H1 (cell line): ENCODE measurements around the gene DCLK1. TPM values are rescaled to one million over a fixed set of nuclear protein-coding genes. Genes with fewer than 3 reads are reported as not detected.

Experiments
- CTCF ChIA-PET: fragments of 300-600 bp; sonication (Branson Sonifier 250); formaldehyde crosslinking; loops from one replicate; lab custom pipeline; 2021; ENCODE audit not compliant: partially characterized antibody; lab: Charles Lee
- POLR2A ChIA-PET: fragments of 300-600 bp; sonication (Branson Sonifier 250); formaldehyde crosslinking; loops from one replicate; lab custom pipeline; 2021; ENCODE audit warnings: inconsistent platforms; ENCODE audit not compliant: partially characterized antibody; lab: Charles Lee
- DNase-seq, 2 experiments: peaks; one replicate each; pipeline versions ENCODE4 v3.0.0 to v3.0.0-alpha.2; 2010 to 2022; ENCODE audit warnings: low spot score in 2 of 2, low read depth in 1 of 2, mixed read lengths in 1 of 2
- FAIRE-seq: peaks from 2 replicates; lab custom pipeline; 2011; peaks lifted over from hg19 to GRCh38; lab: Jason Lieb, UNC
- H2AFZ ChIP-seq: 2 replicates; pipeline ENCODE4 v1.8.1; 2012; ENCODE audit warnings: low read length, inconsistent platforms
- H2AK5ac ChIP-seq: 2 replicates; pipeline ENCODE4 v1.6.1; 2013; ENCODE audit warnings: low read depth, low read length
- H2BK120ac ChIP-seq: replicated peaks from 2 replicates; pipeline ENCODE3; 2013; ENCODE audit warnings: low read depth, low read length, inconsistent platforms
- H2BK12ac ChIP-seq: 2 replicates; pipeline ENCODE4 v1.6.1; 2013; ENCODE audit warnings: low read depth, low read length
- H2BK15ac ChIP-seq: 2 replicates; pipeline ENCODE4 v1.6.1; 2013; ENCODE audit warnings: low read length
- H2BK20ac ChIP-seq: 2 replicates; pipeline ENCODE4 v1.6.1; 2013; ENCODE audit warnings: low read length
- H2BK5ac ChIP-seq: 2 replicates; pipeline ENCODE4 v1.6.1; 2013; ENCODE audit warnings: low read depth, low read length
- H3K14ac ChIP-seq: 2 replicates; pipeline ENCODE4 v1.6.1; 2013; ENCODE audit warnings: inconsistent platforms; ENCODE audit not compliant: insufficient read length
- H3K18ac ChIP-seq: 2 replicates; pipeline ENCODE4 v1.6.1; 2013; ENCODE audit warnings: low read length; ENCODE audit errors: extremely low read depth
- H3K23ac ChIP-seq: 2 replicates; pipeline ENCODE4 v1.6.1; 2013; ENCODE audit warnings: inconsistent platforms; ENCODE audit not compliant: insufficient read length
- H3K23me2 ChIP-seq: 2 replicates; pipeline ENCODE4 v1.6.1; 2013; ENCODE audit warnings: low read depth, low read length
- H3K27ac ChIP-seq: 2 replicates; pipeline ENCODE4 v1.6.1; 2011; ENCODE audit warnings: low read depth, low read length, inconsistent platforms
- H3K27me3 ChIP-seq, 4 experiments: replicated peaks in 1 of 4; 1 replicate in 1 of 4; 2 replicates in 3 of 4; pipeline versions ENCODE4 v1.6.1 to v1.8.1; 2011 to 2013; ENCODE audit warnings: low read length in 3 of 4, mild to moderate bottlenecking in 3 of 4, inconsistent platforms in 2 of 4, mixed read lengths in 2 of 4, moderate library complexity in 1 of 4; ENCODE audit not compliant: control insufficient read depth in 3 of 4, insufficient read depth in 3 of 4; ENCODE audit errors: extremely low read depth in 1 of 4
- H3K36me3 ChIP-seq, 4 experiments: 2 replicates each; pipeline versions ENCODE4 v1.6.1 to v1.8.1; 2011 to 2013; ENCODE audit warnings: mild to moderate bottlenecking in 4 of 4, low read length in 3 of 4, moderate library complexity in 2 of 4, control low read depth in 1 of 4, inconsistent platforms in 1 of 4; ENCODE audit not compliant: insufficient read depth in 4 of 4, control insufficient read depth in 2 of 4
- H3K4ac ChIP-seq: replicated peaks from 2 replicates; pipeline ENCODE3; 2013; ENCODE audit warnings: low read length, low read depth, mixed read lengths, inconsistent platforms; ENCODE audit not compliant: insufficient read length
- H3K4me1 ChIP-seq, 4 experiments: replicated peaks in 1 of 4; 1 replicate in 1 of 4; 2 replicates in 3 of 4; pipeline versions ENCODE4 v1.6.1 to v1.8.1; 2011 to 2013; ENCODE audit warnings: low read length in 3 of 4, inconsistent platforms in 2 of 4, mixed read lengths in 1 of 4; ENCODE audit not compliant: insufficient read depth in 4 of 4, control insufficient read depth in 3 of 4
- H3K4me2 ChIP-seq, 2 experiments: 2 replicates each; pipeline versions ENCODE4 v1.6.1 to v1.8.1; 2011 to 2013; ENCODE audit warnings: low read depth in 2 of 2, low read length in 2 of 2, control low read depth in 1 of 2, inconsistent platforms in 1 of 2, mild to moderate bottlenecking in 1 of 2; ENCODE audit not compliant: insufficient read depth in 1 of 2
- H3K4me3 ChIP-seq, 4 experiments: fragments of 200-600, 300-600 bp in 1 of 4; sonication (generic), shearing (Covaris generic), sonication (Bioruptor Twin) in 1 of 4; 2 replicates each; pipeline versions ENCODE4 v1.5.1 to v1.8.1; 2011 to 2016; ENCODE audit warnings: low read length in 4 of 4, low read depth in 3 of 4, control low read depth in 2 of 4, inconsistent platforms in 2 of 4, mild to moderate bottlenecking in 2 of 4, mixed read lengths in 1 of 4, moderate library complexity in 1 of 4; ENCODE audit not compliant: insufficient read depth in 2 of 4; ENCODE audit errors: extremely low read depth in 1 of 4
- H3K56ac ChIP-seq: replicated peaks from 2 replicates; pipeline ENCODE3; 2013; ENCODE audit warnings: low read depth, mild to moderate bottlenecking, mixed read lengths, low read length, inconsistent platforms; ENCODE audit not compliant: insufficient read length
- H3K79me1 ChIP-seq: 2 replicates; pipeline ENCODE4 v1.6.1; 2013; ENCODE audit warnings: low read depth, low read length, control low read depth
- H3K79me2 ChIP-seq, 2 experiments: 2 replicates each; pipeline versions ENCODE4 v1.6.1 to v1.8.1; 2012 to 2013; ENCODE audit warnings: low read length in 2 of 2, mild to moderate bottlenecking in 2 of 2, inconsistent platforms in 1 of 2; ENCODE audit not compliant: insufficient read depth in 2 of 2, control insufficient read depth in 1 of 2
- H3K9ac ChIP-seq, 4 experiments: replicated peaks in 1 of 4; 1 replicate in 1 of 4; 2 replicates in 3 of 4; pipeline versions ENCODE4 v1.6.1 to v1.8.1; 2011 to 2013; ENCODE audit warnings: low read depth in 3 of 4, low read length in 3 of 4, control low read depth in 2 of 4, mild to moderate bottlenecking in 2 of 4, moderate library complexity in 2 of 4, inconsistent platforms in 1 of 4; ENCODE audit errors: extremely low read depth in 1 of 4
- H3K9me3 ChIP-seq, 2 experiments: 2 replicates each; pipeline versions ENCODE4 v1.6.1 to v1.8.1; 2012 to 2013; ENCODE audit warnings: mild to moderate bottlenecking in 2 of 2, moderate library complexity in 2 of 2, control low read depth in 1 of 2, inconsistent platforms in 1 of 2, low read depth in 1 of 2, low read length in 1 of 2, mixed read lengths in 1 of 2; ENCODE audit not compliant: insufficient read depth in 2 of 2
- H4K20me1 ChIP-seq, 2 experiments: replicated peaks in 1 of 2; 2 replicates each; pipeline versions ENCODE3 to v1.8.1; 2011 to 2013; ENCODE audit warnings: inconsistent platforms in 2 of 2, low read length in 2 of 2, mild to moderate bottlenecking in 1 of 2; ENCODE audit not compliant: insufficient read depth in 2 of 2, control insufficient read depth in 1 of 2
- H4K5ac ChIP-seq: 2 replicates; pipeline ENCODE4 v1.6.1; 2013; ENCODE audit warnings: low read length, low read depth, mixed read lengths, inconsistent platforms; ENCODE audit not compliant: insufficient read length
- H4K8ac ChIP-seq: 2 replicates; pipeline ENCODE4 v1.8.0; 2013; ENCODE audit warnings: mild to moderate bottlenecking, moderate library complexity, low read length, inconsistent platforms; ENCODE audit not compliant: insufficient read depth; ENCODE audit errors: extremely low read depth
- H4K91ac ChIP-seq: replicated peaks from 2 replicates; pipeline ENCODE3; 2013; ENCODE audit warnings: low read length, mixed read lengths, inconsistent platforms; ENCODE audit not compliant: insufficient read length
- ASH2L ChIP-seq: fragments of 200-600, 300-600 bp; sonication (generic); IDR thresholded peaks from one replicate; pipeline ENCODE4 v1.7.1; 2017; ENCODE audit warnings: low read length
- BACH1 ChIP-seq: IDR thresholded peaks from 2 replicates; pipeline ENCODE4 v1.6.1; 2012; ENCODE audit warnings: low read length, improper control_type of control experiment
- BRCA1 ChIP-seq: IDR thresholded peaks from 2 replicates; pipeline ENCODE4 v1.6.1; 2012; ENCODE audit warnings: low read depth, low read length, improper control_type of control experiment
- CTBP2 ChIP-seq: IDR thresholded peaks from 2 replicates; pipeline ENCODE4 v1.7.0; 2011; ENCODE audit warnings: borderline replicate concordance, mild to moderate bottlenecking, moderate library complexity, mixed read lengths, low read length; ENCODE audit not compliant: insufficient read depth, insufficient read length
- JUND ChIP-seq: IDR thresholded peaks from 2 replicates; pipeline ENCODE4 v1.6.1; 2011; ENCODE audit warnings: mild to moderate bottlenecking, improper control_type of control experiment, low read length
- RNF2 ChIP-seq: fragments of 200-900, 300-1000 bp; sonication (generic); IDR thresholded peaks from 2 replicates; pipeline ENCODE4 v1.7.1; 2016; ENCODE audit warnings: borderline replicate concordance, low read depth, mild to moderate bottlenecking, antibody characterized with exemption, low read length; ENCODE audit not compliant: poor library complexity, severe bottlenecking; ENCODE audit errors: missing control alignments
- SP1 ChIP-seq: IDR thresholded peaks from 2 replicates; pipeline ENCODE4 v1.6.1; 2011; ENCODE audit warnings: low read depth, low read length
- SUZ12 ChIP-seq: fragments of 200-600 bp; sonication (generic); IDR thresholded peaks from 2 replicates; pipeline ENCODE4 v1.6.1; 2012; ENCODE audit warnings: mild to moderate bottlenecking, inconsistent platforms, low read length, moderate library complexity, mixed read lengths
- WGBS, 2 experiments: shearing (Covaris generic) in 1 of 2; methylation state at CpG; one replicate each; pipeline versions ENCODE4 v1.1.6 to v1.1.7; 2013 to 2015; ENCODE audit warnings: low lambda C conversion rate in 2 of 2, mixed read lengths in 2 of 2, inconsistent platforms in 1 of 2, low coverage in 1 of 2, missing lambda C conversion rate in 1 of 2; ENCODE audit not compliant: insufficient replicate concordance in 2 of 2, insufficient coverage in 1 of 2, insufficient read length in 1 of 2; ENCODE audit errors: extremely low coverage in 1 of 2, missing lambda C conversion rate in 1 of 2; 5-methylcytosine and 5-hydroxymethylcytosine counted together
- polyA plus RNA-seq, 7 experiments: library from polyadenylated mRNA; depleted of rRNA in 3 of 7; stranded (reverse) in 5 of 7; unstranded in 2 of 7; fragments of >200 nt in 5 of 7; fragments of 200-250 nt in 2 of 7; gene quantifications; 1 replicate in 5 of 7; 2 replicates in 1 of 7; 4 replicates in 1 of 7; pipeline versions ENCODE4 v1.2.1 to v1.2.3, GENCODE V29; 2011 to 2013; ENCODE audit warnings: missing spikeins in 2 of 7, mixed read lengths in 2 of 7
- total RNA-seq: library from RNA; stranded (reverse); fragmentation: NEBNext Ultra II Directional; extraction: Animal tissue kit (Norgen Biotek cat#: 25700); gene quantifications from 2 replicates; pipeline ENCODE4 v1.2.1, GENCODE V29; 2021

The DCLK1 gene
- total and polyA plus RNA-seq, 2 of the 8 experiments (the other 6 are each of a cell fraction or from before 2014, with no cell fraction given): 22.8 to 41.0 TPM

DNA sequence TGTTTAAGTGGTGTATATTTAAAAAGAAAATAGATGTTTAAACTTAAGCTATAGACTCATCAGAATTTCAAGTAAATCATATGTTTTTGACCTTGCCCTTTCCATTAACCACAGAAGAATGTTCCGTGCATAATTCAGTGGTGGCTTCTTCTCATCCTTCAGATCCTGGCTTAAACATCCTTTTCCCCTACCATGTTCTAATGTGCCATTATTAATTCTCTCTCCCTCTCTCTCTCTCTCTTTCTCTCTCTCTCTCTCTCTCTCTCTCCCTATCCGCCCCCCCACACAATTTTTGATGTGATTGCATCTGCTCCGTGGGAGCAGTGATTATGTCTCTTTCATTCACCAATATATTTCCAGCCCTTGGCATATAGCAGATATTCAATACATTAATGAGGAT, 116.4 kb downstream of the DCLK1 start:
- no peaks in the 10 kb centered on the region for H3K23me2 ChIP-seq
- no peak overlapping the region for H2BK120ac ChIP-seq
- FAIRE-seq (no peak), DNase-seq (no peak)
- H2AFZ ChIP-seq: no peak overlapping the region
- no peak overlapping the region for H3K14ac ChIP-seq
- no peak overlapping the region for H3K4me2 ChIP-seq
- H3K18ac ChIP-seq: no peak overlapping the region
- H3K27ac ChIP-seq: no peak overlapping the region
- 87% methylated on average over 3 of the region's 3 CpGs; no CpG with 5 or more reads in 1 of the 2 experiments for WGBS, 2 experiments
- no peak overlapping the region for H4K91ac ChIP-seq
- H3K27me3 ChIP-seq: no peaks in the 10 kb centered on the region
- H3K56ac ChIP-seq: no peak overlapping the region
- no peak overlapping the region for H3K23ac ChIP-seq
- no peak overlapping the region for H3K9ac ChIP-seq
- H3K9me3 ChIP-seq: no peaks in the 10 kb centered on the region; a peak in 1 of 4 replicates
- CTCF ChIA-PET: interaction anchor here (1.4 kb wide), 1 partner anchor 28 kb away, joined by 3 read pairs; no protein-coding TSS in a partner anchor
- POLR2A ChIA-PET: no interaction called here
- no peak overlapping the region for H3K4me3 ChIP-seq
- no peaks in the 10 kb centered on the region for H3K79me1 ChIP-seq
- no peak overlapping the region for H2BK12ac ChIP-seq
- no peak overlapping the region for H4K5ac ChIP-seq
- H2BK15ac ChIP-seq: no peak overlapping the region
- H2AK5ac ChIP-seq: no peak overlapping the region
- no peak overlapping the region for H2BK5ac ChIP-seq
- no peak overlapping the region for H2BK20ac ChIP-seq
- H3K4ac ChIP-seq: no peak overlapping the region
- no peaks in the 10 kb centered on the region; a peak in 1 of 7 replicates for H3K4me1 ChIP-seq
- H4K8ac ChIP-seq: no peak overlapping the region
- no peaks in the 10 kb centered on the region for H4K20me1 ChIP-seq
- no peaks in the 10 kb centered on the region for H3K36me3 ChIP-seq
- H3K79me2 ChIP-seq: no peaks in the 10 kb centered on the region
- TF ChIP-seq SUZ12: no peak
- TF ChIP-seq CTBP2: no peak
- TF ChIP-seq SP1: no peak
- TF ChIP-seq BRCA1: no peak
- TF ChIP-seq RNF2: no peak
- no peak for TF ChIP-seq ASH2L
- TF ChIP-seq BACH1: no peak
- no peak for TF ChIP-seq JUND
